OCI-LY1 (cell line): Measurements from ENCODE around the gene PIGC.

Source experiments
- CTCF ChIP-seq: fragments of 200-600 bp; sonication (generic), shearing (Covaris generic); IDR thresholded peaks from 2 replicates; pipeline ENCODE4 v1.5.1; 2017; ENCODE audit warnings: mild to moderate bottlenecking, antibody characterized with exemption, low read length, moderate library complexity, mixed read lengths
- EZH2 ChIP-seq: fragments of 200-600 bp; sonication (generic), shearing (Covaris generic); IDR thresholded peaks from 2 replicates; pipeline ENCODE4 v1.8.0; 2017; ENCODE audit warnings: borderline replicate concordance, mixed run types, mild to moderate bottlenecking, antibody characterized with exemption, low read length, moderate library complexity, mixed read lengths

DNA sequence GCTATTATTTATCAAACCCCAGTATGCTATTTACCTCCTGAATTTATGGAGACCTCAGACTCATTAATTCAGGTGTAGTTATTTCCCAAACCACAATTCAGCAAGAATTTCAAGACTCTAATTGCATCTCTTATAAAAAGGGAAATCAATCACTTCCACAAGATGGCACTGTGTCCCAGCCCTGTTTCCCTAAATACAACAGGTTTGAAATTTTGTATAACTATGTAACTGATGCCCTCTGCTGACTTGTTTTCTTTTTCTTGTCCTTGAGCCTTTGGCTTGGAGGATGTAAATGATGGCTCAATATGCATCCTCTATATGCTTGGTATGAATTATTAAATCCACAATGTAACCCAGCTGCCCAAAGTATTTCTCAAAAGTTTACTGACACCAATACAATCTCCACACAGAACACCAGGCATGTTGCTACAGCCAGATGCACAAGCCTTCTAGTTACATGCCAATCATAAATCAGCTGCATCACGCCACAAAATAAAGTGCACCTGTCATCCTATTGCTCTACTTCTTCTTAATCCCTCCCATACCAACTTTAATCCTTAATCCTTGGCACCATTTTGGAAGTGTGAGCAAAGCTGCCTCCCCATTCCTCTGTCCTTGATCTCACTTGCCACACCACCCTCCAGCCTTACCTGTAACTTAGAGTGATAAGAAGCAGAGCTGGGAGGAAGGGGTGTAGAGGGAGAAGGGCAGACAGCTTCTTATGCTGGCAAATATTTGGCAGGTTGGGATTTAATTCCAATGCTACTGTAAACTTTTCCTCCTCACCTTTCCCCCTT, 14.3 kb downstream of the PIGC start:
- TF ChIP-seq CTCF (peak; percentile 92), EZH2 (no peak)
